Ishikawa (cell line): Measurements from ENCODE around the gene DNAJB1.

Experiments
- CEBPB ChIP-seq: IDR thresholded peaks from 2 replicates; pipeline ENCODE4 v1.6.1; 2012
- CREB1 ChIP-seq: IDR thresholded peaks from 2 replicates; pipeline ENCODE4 v1.6.1; 2012; ENCODE audit warnings: low read depth
- EGR1 ChIP-seq: IDR thresholded peaks from 2 replicates; pipeline ENCODE4 v1.6.1; 2012
- EP300 ChIP-seq: IDR thresholded peaks from 2 replicates; pipeline ENCODE4 v1.6.1; 2012; ENCODE audit warnings: borderline replicate concordance
- FOXM1 ChIP-seq: IDR thresholded peaks from 2 replicates; pipeline ENCODE4 v1.6.1; 2012; ENCODE audit warnings: low read depth, borderline replicate concordance
- NFIC ChIP-seq: IDR thresholded peaks from 2 replicates; pipeline ENCODE4 v1.6.1; 2012
- RAD21 ChIP-seq: IDR thresholded peaks from 2 replicates; pipeline ENCODE4 v1.6.1; 2012; ENCODE audit warnings: low read depth
- TAF1 ChIP-seq: IDR thresholded peaks from 2 replicates; pipeline ENCODE4 v1.6.1; 2012; ENCODE audit warnings: low read depth, mild to moderate bottlenecking
- TCF12 ChIP-seq: IDR thresholded peaks from 2 replicates; pipeline ENCODE4 v1.6.1; 2012; ENCODE audit warnings: low read depth
- TEAD4 ChIP-seq: IDR thresholded peaks from 2 replicates; pipeline ENCODE4 v1.6.1; 2012
- YY1 ChIP-seq: IDR thresholded peaks from 2 replicates; pipeline ENCODE4 v1.6.1; 2012; ENCODE audit warnings: low read depth
- ZBTB7A ChIP-seq: IDR thresholded peaks from 2 replicates; pipeline ENCODE4 v1.6.1; 2012; ENCODE audit warnings: low read depth
- TF ChIP-seq, protein P1 (sequence below): IDR thresholded peaks from 2 replicates; pipeline ENCODE4 v1.6.1; 2012
- TF ChIP-seq, protein P2 (sequence below): IDR thresholded peaks from 2 replicates; pipeline ENCODE4 v1.6.1; 2012
- TF ChIP-seq, protein P3 (sequence below): IDR thresholded peaks from 2 replicates; pipeline ENCODE4 v1.6.1; 2012; ENCODE audit warnings: low read depth, mild to moderate bottlenecking

DNAJB1 gene

DNA sequence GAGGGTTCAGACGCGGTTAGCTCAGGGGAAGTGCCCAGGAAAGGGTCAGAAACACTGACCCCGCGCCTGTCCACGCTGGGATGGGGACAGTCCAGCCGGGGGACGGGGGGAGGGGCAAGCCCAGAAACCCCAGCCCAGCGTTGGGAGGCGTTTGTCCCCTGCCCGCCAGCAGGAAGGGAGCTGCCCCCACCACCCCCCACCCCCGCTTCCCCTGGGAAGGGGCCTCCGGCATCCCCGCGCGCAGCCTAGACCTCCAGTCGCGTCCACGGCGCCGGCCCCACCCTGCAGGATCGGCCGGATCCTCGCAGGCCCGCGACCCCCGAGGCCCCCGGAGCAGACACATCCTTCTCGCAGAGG lies 22.5 kb downstream of the DNAJB1 start:
- TF ChIP-seq, protein P1, sequence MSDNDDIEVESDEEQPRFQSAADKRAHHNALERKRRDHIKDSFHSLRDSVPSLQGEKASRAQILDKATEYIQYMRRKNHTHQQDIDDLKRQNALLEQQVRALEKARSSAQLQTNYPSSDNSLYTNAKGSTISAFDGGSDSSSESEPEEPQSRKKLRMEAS = no peak
- no peak for TF ChIP-seq EGR1
- TF ChIP-seq ZBTB7A = no peak
- TF ChIP-seq CREB1 = no peak
- TF ChIP-seq NFIC = no peak
- TF ChIP-seq, protein P2, sequence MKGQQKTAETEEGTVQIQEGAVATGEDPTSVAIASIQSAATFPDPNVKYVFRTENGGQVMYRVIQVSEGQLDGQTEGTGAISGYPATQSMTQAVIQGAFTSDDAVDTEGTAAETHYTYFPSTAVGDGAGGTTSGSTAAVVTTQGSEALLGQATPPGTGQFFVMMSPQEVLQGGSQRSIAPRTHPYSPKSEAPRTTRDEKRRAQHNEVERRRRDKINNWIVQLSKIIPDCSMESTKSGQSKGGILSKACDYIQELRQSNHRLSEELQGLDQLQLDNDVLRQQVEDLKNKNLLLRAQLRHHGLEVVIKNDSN = no peak
- no peak for TF ChIP-seq YY1
- TF ChIP-seq RAD21 = no peak
- no peak for TF ChIP-seq FOXM1
- TF ChIP-seq CEBPB = no peak
- TF ChIP-seq EP300 = no peak
- no peak for TF ChIP-seq TAF1
- TF ChIP-seq TEAD4 = no peak
- TF ChIP-seq, protein P3, sequence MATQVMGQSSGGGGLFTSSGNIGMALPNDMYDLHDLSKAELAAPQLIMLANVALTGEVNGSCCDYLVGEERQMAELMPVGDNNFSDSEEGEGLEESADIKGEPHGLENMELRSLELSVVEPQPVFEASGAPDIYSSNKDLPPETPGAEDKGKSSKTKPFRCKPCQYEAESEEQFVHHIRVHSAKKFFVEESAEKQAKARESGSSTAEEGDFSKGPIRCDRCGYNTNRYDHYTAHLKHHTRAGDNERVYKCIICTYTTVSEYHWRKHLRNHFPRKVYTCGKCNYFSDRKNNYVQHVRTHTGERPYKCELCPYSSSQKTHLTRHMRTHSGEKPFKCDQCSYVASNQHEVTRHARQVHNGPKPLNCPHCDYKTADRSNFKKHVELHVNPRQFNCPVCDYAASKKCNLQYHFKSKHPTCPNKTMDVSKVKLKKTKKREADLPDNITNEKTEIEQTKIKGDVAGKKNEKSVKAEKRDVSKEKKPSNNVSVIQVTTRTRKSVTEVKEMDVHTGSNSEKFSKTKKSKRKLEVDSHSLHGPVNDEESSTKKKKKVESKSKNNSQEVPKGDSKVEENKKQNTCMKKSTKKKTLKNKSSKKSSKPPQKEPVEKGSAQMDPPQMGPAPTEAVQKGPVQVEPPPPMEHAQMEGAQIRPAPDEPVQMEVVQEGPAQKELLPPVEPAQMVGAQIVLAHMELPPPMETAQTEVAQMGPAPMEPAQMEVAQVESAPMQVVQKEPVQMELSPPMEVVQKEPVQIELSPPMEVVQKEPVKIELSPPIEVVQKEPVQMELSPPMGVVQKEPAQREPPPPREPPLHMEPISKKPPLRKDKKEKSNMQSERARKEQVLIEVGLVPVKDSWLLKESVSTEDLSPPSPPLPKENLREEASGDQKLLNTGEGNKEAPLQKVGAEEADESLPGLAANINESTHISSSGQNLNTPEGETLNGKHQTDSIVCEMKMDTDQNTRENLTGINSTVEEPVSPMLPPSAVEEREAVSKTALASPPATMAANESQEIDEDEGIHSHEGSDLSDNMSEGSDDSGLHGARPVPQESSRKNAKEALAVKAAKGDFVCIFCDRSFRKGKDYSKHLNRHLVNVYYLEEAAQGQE = no peak
- no peak for TF ChIP-seq TCF12

DNA sequence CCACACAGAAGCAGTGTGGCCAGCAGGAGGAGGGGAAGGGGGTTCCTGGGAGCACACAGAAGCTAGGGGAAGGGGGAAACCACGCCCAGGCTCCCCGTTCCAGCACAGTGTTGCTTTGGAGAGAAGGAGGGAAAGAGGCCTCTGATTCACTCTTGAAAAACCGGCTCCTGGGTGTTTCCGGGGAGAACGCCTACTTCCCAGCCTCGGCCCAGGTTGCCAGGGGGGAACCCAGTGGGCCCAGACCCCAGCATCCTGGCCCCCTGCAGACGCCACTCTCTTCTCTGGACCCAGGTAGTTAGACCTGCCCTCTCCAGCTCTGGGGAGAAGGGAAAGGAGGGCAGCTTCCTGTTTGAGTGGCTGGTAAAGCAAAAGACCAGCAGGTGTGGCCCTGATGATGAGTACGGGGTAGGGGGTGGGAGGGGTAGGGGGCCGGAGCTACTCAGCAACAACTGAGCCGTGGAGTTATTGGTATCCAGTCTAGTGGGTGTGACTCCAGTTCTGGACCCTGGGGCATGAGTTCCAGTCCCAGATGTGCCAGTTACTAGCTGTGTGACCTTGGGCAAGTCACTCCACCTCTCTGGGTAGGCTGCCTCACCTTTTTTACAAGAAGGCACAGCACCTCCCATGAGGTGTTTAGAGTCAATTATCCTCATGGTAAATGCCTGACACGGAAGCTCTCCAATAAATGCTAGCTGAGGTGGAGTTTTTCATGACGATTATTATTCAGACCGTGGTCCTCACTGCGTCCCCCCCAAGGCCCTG lies 23.1 kb downstream of the DNAJB1 start:
- TF ChIP-seq EGR1 (no peak), ZBTB7A (no peak), CREB1 (no peak), TEAD4 (no peak), TAF1 (no peak), CEBPB (no peak), YY1 (no peak), EP300 (no peak), RAD21 (no peak), TCF12 (no peak), NFIC (no peak), FOXM1 (no peak)
- TF ChIP-seq, protein P3 = no peak
- TF ChIP-seq, protein P2 = no peak
- TF ChIP-seq, protein P1 = no peak

DNA sequence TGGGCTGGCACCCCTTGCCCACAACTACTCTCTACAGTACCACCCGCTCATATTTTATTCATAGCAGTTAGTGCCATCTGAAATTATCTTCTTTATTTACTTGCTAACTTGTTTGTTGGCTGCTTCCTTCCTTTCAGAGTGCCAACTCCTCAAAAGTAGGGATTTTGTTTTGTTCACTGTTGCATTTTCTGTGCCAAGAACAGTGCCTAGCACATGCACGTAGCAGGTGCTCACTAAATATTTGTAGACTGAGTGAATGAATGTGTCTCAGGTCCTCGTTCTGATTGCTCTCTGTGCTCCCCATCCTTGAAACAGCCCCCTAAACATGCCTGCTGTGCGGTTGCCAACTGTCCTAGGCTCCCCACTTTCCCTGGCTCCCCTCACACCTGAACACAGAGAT lies 23.8 kb downstream of the DNAJB1 start:
- TF ChIP-seq CEBPB (no peak), ZBTB7A (no peak), CREB1 (no peak), TAF1 (no peak), EGR1 (no peak), NFIC (no peak)
- TF ChIP-seq, protein P1 = no peak

DNA sequence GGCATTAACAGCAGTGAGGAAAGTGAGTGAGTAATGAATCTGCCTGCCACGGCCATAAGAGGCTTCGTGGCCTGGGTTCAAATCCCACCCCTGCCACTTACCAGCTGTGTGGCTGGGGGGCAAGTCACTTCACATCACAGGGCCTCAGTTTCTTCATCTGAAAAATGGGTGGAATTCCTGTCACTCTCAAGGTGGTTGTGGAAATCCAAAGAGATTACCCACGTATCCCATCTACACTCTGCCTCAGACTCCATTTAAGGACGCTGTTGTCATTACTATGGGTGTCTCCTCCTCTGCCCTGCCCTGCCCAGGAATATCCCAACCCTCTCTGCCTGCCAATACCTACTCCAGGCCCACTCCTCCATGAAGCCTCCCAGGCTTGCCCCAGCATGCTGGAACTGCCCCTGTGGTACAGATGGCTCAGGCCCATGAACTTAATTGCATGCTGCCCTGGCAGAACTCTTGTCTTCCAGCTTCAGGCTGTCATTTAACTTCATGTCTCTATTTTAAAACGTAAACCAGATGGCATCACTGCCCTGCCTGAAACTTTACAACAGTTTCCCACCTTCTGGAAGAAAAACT lies 25.4 kb downstream of the DNAJB1 start:
- no peak for TF ChIP-seq EGR1
- TF ChIP-seq ZBTB7A = no peak
- no peak for TF ChIP-seq CREB1
- no peak for TF ChIP-seq NFIC
- no peak for TF ChIP-seq YY1
- TF ChIP-seq RAD21 = no peak
- TF ChIP-seq, protein P1 = no peak
- no peak for TF ChIP-seq TAF1
- TF ChIP-seq FOXM1 = no peak
- no peak for TF ChIP-seq TEAD4
- TF ChIP-seq, protein P3 = no peak
- TF ChIP-seq, protein P2 = no peak
- no peak for TF ChIP-seq CEBPB
- no peak for TF ChIP-seq EP300
- TF ChIP-seq TCF12 = no peak
